NOMO-1 treated with dmso at 0.1 percent for 144 hours (cell line): Measurements from ENCODE around the gene MYH11.
A peak's percentile ranks its signal among the peaks of the same experiment; 100 is the strongest.

Experiments used
- DNase-seq: peaks from one replicate; lab custom pipeline; 2025; ENCODE audit not compliant: unreplicated experiment; lab: John Stamatoyannopoulos, UW

The MYH11 gene

GRCh38 chr16:15779664-15780351, 77.0 kb downstream of the MYH11 start:
- DNase-seq: no peak

GRCh38 chr16:15778999-15779614, 77.7 kb downstream of the MYH11 start:
- no peak for DNase-seq

- DNase-seq: no peak
These were observed 78.6 kb downstream of the MYH11 start for GRCh38 chr16:15778204-15778743.

- no peak for DNase-seq
These were observed 79.2 kb downstream of the MYH11 start for GRCh38 chr16:15777533-15778203.

- DNase-seq: no peak
These were observed 80.3 kb downstream of the MYH11 start for GRCh38 chr16:15776572-15776971.

- no peak for DNase-seq
These were observed 81.0 kb downstream of the MYH11 start for GRCh38 chr16:15775663-15776304.

GRCh38 chr16:15775209-15775608, 81.6 kb downstream of the MYH11 start:
- DNase-seq: no peak

GRCh38 chr16:15773968-15774367, 82.9 kb downstream of the MYH11 start:
- DNase-seq: no peak

GRCh38 chr16:15772579-15773293, 84.1 kb downstream of the MYH11 start:
- DNase-seq: no peak

GRCh38 chr16:15771694-15772093, 85.1 kb downstream of the MYH11 start:
- DNase-seq: no peak

- no peak for DNase-seq
These were observed 86.3 kb downstream of the MYH11 start for GRCh38 chr16:15770512-15770911.

GRCh38 chr16:15770107-15770506, 86.7 kb downstream of the MYH11 start:
- no peak for DNase-seq

- DNase-seq: no peak
These were observed 87.6 kb downstream of the MYH11 start for GRCh38 chr16:15769239-15769638.

GRCh38 chr16:15768201-15768600, 88.6 kb downstream of the MYH11 start:
- no peak for DNase-seq

GRCh38 chr16:15766918-15767317, 89.9 kb downstream of the MYH11 start:
- DNase-seq: no peak

GRCh38 chr16:15765880-15766279, 90.9 kb downstream of the MYH11 start:
- peak; percentile 14 for DNase-seq

GRCh38 chr16:15765116-15765515, 91.7 kb downstream of the MYH11 start:
- DNase-seq: no peak

GRCh38 chr16:15764112-15764511, 92.7 kb downstream of the MYH11 start:
- DNase-seq: no peak

GRCh38 chr16:15760129-15760528, 96.7 kb downstream of the MYH11 start:
- DNase-seq: no peak

GRCh38 chr16:15759070-15759469, 97.8 kb downstream of the MYH11 start:
- DNase-seq: no peak
